Measurements from ENCODE around the gene LRCH1.

LRCH1 gene

GRCh38 chr13:46594374-46595078, 41.6 kb downstream of the LRCH1 start:
- H3K36me3 ChIP-seq (ENCODE audit: insufficient read depth, low read length), result no peaks in the 10 kb centered on the region
- H3K79me2 ChIP-seq (ENCODE audit: insufficient read depth, low read length), result peaks cover 100% of the 10 kb centered on the region
- H3K4me2 ChIP-seq (ENCODE audit: insufficient read depth, low read length), result no peak overlapping the region
- peaks cover 7% of the 10 kb centered on the region for H3K4me1 ChIP-seq (ENCODE audit: insufficient read depth, low read length)
- ATAC-seq (ENCODE audit: insufficient read depth, low read depth) (no peak), DNase-seq (no peak)
- H3K9ac ChIP-seq (ENCODE audit: low read depth, low read length), result no peak overlapping the region
- H3K27me3 ChIP-seq (ENCODE audit: insufficient read depth, low read length, poor library complexity), result no peaks in the 10 kb centered on the region
- peaks cover 65% of the 10 kb centered on the region for H4K20me1 ChIP-seq (ENCODE audit: insufficient read depth, low read length)
- H2AFZ ChIP-seq (ENCODE audit: low read depth, low read length), result no peak overlapping the region
- H3K4me3 ChIP-seq (ENCODE audit: low read depth in 1 of 2, low read length in 2 of 2), result no peak overlapping the region
- H3K9me3 ChIP-seq (ENCODE audit: insufficient read depth, low read length, severe bottlenecking), result no peaks in the 10 kb centered on the region
- no peak for TF ChIP-seq EZH2 (IDR thresholded peaks at IDR 0.05; ENCODE audit: borderline replicate concordance, low read depth, low read length, severe bottlenecking)
- TF ChIP-seq, protein P1, sequence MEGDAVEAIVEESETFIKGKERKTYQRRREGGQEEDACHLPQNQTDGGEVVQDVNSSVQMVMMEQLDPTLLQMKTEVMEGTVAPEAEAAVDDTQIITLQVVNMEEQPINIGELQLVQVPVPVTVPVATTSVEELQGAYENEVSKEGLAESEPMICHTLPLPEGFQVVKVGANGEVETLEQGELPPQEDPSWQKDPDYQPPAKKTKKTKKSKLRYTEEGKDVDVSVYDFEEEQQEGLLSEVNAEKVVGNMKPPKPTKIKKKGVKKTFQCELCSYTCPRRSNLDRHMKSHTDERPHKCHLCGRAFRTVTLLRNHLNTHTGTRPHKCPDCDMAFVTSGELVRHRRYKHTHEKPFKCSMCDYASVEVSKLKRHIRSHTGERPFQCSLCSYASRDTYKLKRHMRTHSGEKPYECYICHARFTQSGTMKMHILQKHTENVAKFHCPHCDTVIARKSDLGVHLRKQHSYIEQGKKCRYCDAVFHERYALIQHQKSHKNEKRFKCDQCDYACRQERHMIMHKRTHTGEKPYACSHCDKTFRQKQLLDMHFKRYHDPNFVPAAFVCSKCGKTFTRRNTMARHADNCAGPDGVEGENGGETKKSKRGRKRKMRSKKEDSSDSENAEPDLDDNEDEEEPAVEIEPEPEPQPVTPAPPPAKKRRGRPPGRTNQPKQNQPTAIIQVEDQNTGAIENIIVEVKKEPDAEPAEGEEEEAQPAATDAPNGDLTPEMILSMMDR (IDR thresholded peaks at IDR 0.05; ENCODE audit: borderline replicate concordance, extremely low read depth, low read length, poor library complexity, severe bottlenecking), result no peak
- H3K27ac ChIP-seq (ENCODE audit: low read length), result no peak overlapping the region

GRCh38 chr13:46595136-46595884, 42.3 kb downstream of the LRCH1 start:
- no peak overlapping the region for H3K4me2 ChIP-seq (ENCODE audit: insufficient read depth, low read length)
- DNase-seq (no peak), ATAC-seq (ENCODE audit: insufficient read depth, low read depth) (peak; percentile 39)
- no peak overlapping the region for H3K9ac ChIP-seq (ENCODE audit: low read depth, low read length)
- no peak for TF ChIP-seq EZH2 (IDR thresholded peaks at IDR 0.05; ENCODE audit: borderline replicate concordance, low read depth, low read length, severe bottlenecking)
- TF ChIP-seq, protein P1 (IDR thresholded peaks at IDR 0.05; ENCODE audit: borderline replicate concordance, extremely low read depth, low read length, poor library complexity, severe bottlenecking), result no peak
- H3K27me3 ChIP-seq (ENCODE audit: insufficient read depth, low read length, poor library complexity), result no peaks in the 10 kb centered on the region
- no peaks in the 10 kb centered on the region for H3K4me1 ChIP-seq (ENCODE audit: insufficient read depth, low read length)
- H3K36me3 ChIP-seq (ENCODE audit: insufficient read depth, low read length), result no peaks in the 10 kb centered on the region
- peaks cover 100% of the 10 kb centered on the region for H3K79me2 ChIP-seq (ENCODE audit: insufficient read depth, low read length)
- H3K9me3 ChIP-seq (ENCODE audit: insufficient read depth, low read length, severe bottlenecking), result no peaks in the 10 kb centered on the region
- H3K27ac ChIP-seq (ENCODE audit: low read length), result no peak overlapping the region
- no peak overlapping the region for H3K4me3 ChIP-seq (ENCODE audit: low read depth in 1 of 2, low read length in 2 of 2)
- H2AFZ ChIP-seq (ENCODE audit: low read depth, low read length), result no peak overlapping the region
- H4K20me1 ChIP-seq (ENCODE audit: insufficient read depth, low read length), result peaks cover 60% of the 10 kb centered on the region

GRCh38 chr13:46595885-46596275, 42.9 kb downstream of the LRCH1 start:
- Histone ChIP-seq H3K9ac (ENCODE audit: low read depth, low read length) (no peak overlapping the region), H3K27me3 (ENCODE audit: insufficient read depth, low read length, poor library complexity) (no peaks in the 10 kb centered on the region), H3K79me2 (ENCODE audit: insufficient read depth, low read length) (peaks cover 100% of the 10 kb centered on the region), H3K4me3 (ENCODE audit: low read depth in 1 of 2, low read length in 2 of 2) (no peak overlapping the region), H3K4me1 (ENCODE audit: insufficient read depth, low read length) (no peaks in the 10 kb centered on the region; the same call in 1 of the 2 replicates), H3K9me3 (ENCODE audit: insufficient read depth, low read length, severe bottlenecking) (no peaks in the 10 kb centered on the region), H4K20me1 (ENCODE audit: insufficient read depth, low read length) (peaks cover 62% of the 10 kb centered on the region), H3K4me2 (ENCODE audit: insufficient read depth, low read length) (no peak overlapping the region), H3K36me3 (ENCODE audit: insufficient read depth, low read length) (0 out of 2 replicates have a peak, but pooled peaks cover under 1% of the 10 kb centered on the region), H3K27ac (ENCODE audit: low read length) (no peak overlapping the region), H2AFZ (ENCODE audit: low read depth, low read length) (no peak overlapping the region)
- TF ChIP-seq, protein P1 (IDR thresholded peaks at IDR 0.05; ENCODE audit: borderline replicate concordance, extremely low read depth, low read length, poor library complexity, severe bottlenecking), result no peak
- no peak for TF ChIP-seq EZH2 (IDR thresholded peaks at IDR 0.05; ENCODE audit: borderline replicate concordance, low read depth, low read length, severe bottlenecking)
- ATAC-seq (ENCODE audit: insufficient read depth, low read depth) (no peak), DNase-seq (no peak)
